GM12801 (cell line): Measurements from ENCODE around the gene STXBP1.

Experiments used
- TF ChIP-seq, protein P1 (sequence below): IDR thresholded peaks from one replicate; pipeline ENCODE4 v1.5.1; 2011; ENCODE audit warnings: control low read depth; ENCODE audit not compliant: insufficient read length; ENCODE audit errors: extremely low read depth

STXBP1 gene

DNA sequence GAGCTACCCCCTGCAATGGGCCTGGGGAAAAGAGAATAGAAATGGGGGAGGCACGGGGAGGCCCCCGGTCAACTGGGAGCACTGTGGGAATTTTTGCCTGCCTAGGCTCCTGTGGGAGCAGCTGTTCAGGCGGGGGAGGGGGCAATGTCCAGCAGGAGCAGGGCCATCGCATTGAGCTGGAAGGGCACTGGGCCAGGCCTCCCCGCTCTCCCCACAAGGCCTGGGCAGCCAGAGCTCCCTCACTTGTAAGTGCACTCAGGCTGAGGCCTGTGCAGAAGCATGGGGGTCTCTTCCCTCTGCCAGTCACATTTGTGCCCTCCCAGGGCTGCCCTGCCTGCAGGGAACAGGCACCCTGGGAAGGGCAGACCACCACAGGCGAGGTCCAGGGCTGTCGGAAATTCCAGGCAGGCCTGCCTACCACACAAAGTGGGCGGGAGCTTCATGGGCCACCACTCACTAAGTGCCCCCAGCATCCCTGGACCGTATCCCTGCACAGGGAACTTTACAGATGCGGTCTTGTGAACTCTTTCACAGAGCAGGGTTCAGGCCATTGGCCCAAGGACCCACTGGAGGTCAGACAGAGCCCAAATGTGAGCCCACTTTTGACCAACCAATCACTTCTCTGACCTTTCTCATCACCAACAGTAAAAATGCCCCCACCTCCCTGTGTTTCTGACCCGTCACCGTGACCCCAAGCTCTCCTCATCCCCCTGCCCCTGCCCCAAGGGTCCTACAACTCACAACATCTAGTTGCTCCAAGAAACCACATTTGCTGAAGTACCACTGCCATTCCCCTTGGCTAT, 93.7 kb downstream of the STXBP1 start:
- TF ChIP-seq, protein P1, sequence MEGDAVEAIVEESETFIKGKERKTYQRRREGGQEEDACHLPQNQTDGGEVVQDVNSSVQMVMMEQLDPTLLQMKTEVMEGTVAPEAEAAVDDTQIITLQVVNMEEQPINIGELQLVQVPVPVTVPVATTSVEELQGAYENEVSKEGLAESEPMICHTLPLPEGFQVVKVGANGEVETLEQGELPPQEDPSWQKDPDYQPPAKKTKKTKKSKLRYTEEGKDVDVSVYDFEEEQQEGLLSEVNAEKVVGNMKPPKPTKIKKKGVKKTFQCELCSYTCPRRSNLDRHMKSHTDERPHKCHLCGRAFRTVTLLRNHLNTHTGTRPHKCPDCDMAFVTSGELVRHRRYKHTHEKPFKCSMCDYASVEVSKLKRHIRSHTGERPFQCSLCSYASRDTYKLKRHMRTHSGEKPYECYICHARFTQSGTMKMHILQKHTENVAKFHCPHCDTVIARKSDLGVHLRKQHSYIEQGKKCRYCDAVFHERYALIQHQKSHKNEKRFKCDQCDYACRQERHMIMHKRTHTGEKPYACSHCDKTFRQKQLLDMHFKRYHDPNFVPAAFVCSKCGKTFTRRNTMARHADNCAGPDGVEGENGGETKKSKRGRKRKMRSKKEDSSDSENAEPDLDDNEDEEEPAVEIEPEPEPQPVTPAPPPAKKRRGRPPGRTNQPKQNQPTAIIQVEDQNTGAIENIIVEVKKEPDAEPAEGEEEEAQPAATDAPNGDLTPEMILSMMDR: no peak

DNA sequence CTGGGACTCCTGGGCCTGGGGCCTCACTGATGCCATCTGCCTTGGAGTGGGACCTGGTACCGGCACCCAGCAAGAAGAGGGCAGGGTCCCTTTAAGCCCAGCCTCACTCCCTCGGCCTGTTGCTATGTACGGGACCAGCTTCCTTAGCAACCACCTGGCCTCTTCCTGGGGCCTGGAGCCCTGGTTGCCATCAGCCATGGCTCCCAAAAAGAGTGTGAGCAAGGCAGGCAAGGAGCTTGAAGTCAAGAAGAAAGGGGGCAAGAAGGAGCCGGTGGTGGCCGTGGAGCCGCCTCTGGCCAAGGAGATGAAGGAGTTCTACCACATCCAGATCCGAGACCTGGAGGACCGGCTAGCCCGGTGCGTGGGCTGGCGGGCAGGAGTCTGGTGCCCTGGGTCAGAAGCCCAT, 94.8 kb downstream of the STXBP1 start, which contains the start of gene CFAP157:
CFAP157 (plus strand) TSS at position 153 of the 406 bp plus-strand sequence; CDS start at position 197, 44 bp downstream.
- TF ChIP-seq, protein P1: no peak

DNA sequence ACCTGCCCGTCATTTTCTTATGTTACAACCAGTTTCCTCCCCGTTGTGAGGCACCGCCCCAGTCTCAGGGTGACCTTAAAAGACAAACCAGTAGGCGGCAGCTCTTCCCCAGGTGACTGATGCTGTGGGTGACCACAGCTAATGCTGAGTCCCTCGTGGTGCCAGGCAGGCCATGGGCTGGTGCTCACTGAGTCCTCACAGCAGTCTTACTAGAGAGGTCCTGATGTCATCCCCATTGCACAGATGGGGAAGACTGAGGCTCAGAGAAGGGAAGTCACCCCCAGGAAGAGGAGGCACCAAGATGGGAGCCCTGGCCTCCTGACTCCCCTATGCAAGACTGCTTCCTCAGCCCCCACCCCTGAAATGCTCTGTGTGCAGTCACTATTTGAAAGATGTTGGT, 95.7 kb downstream of the STXBP1 start:
- TF ChIP-seq, protein P1: no peak

DNA sequence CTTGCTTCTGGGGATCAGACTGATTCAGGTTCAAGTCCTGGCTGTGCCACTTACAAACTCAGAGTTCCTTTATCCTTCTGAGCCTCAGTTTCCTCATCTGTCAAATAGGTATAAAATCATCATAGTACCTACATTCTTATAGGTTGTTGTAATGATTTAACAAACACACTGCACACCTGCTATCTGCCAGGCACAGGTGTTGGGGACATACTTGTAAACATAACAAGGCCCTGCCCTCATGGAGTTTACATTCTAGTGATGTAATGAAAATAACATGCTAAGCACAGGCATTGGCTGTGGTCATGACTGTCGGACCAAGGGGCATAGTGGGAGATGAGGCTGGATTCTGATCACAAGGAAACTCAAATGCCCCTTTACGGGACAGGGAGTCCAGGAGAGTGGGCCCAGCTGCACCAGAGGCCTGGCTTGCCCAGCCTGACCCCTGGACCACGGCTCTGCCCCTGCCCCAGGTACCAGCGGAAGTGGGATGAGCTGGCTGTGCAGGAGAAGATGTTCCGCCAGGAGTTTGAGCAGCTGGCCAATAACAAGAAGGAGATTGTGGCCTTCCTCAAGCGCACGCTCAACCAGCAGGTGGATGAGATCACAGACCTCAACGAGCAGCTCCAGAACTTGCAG, 97.0 kb downstream of the STXBP1 start:
- TF ChIP-seq, protein P1: no peak

DNA sequence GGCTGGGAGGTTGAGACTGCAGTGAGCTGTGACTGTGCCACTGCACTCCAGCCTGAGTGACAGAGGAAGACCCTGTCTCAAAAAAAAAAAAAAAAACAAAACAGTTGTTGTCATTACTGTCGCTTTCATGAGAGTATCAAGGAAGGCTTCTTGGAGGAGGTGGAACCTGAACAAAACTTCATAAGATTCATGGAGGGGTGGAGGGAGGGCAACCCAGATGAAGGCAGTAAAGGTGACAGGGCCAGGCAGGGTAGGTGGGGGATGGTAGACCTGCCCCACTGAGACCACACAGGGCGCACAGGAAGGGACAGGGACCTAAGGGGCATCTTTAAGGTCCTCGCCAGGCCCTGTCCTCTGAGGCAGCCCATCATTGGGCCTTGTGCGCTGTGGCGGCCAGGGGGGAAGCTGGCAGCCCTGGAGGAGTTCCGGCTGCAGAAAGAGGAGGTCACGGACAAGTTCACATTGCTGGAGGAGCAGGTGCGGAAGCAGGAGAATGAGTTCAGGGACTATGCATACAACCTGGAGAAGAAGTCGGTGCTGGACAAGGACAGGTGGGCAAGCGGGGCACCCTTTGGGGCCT, 98.2 kb downstream of the STXBP1 start:
- TF ChIP-seq, protein P1: no peak

DNA sequence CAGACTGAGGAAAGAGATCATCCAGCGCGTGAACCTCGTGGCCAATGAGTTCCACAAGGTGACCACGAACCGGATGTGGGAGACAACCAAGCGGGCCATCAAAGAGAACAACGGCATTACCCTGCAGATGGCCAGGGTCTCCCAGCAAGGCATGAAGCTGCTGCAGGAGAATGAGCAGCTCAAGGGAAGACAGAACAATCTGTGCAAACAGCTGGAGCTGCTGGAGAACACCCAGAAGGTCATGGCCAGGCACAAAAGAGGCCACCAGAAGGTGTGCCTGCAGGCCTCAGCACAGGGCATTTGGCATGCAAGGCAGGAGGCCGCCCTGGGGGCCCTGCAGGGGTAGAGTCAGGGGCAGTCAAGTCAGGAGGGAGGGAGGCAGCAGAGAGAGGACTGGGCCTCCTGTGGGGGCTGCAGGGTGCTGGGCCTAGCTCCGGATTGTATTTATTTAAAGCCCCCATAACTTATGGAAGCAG, 99.2 kb downstream of the STXBP1 start:
- TF ChIP-seq, protein P1: no peak

DNA sequence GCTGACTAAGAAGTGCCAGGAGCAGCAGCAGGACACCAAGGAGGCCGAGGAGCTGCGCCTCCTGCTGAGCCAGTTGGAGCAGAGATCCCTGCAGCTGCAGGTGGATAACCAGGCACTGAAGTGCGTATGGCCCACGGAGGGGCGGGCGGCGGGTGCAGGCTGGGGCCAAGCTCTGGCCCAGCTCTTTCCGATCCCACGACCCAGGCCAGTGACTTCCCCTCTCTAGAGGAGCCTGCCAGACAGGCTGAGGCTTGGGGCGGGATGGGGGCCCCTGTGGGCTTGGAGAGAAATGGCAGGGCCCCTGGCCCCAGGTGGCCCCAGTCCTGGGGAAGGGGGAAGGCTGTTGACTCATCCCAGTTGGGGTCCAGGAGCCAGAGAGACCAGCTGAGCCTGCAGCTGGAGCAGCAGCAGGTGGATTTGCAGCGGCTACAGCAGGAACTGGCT, 99.8 kb downstream of the STXBP1 start:
- TF ChIP-seq, protein P1: no peak
